GM21576 (cell line): ENCODE data around the gene POP5.

Experiments
- ATAC-seq: cut with Tn5 transposase; IDR thresholded peaks from one replicate; pipeline ENCODE4 v1.9.1; 2021; ENCODE audit warnings: mild to moderate bottlenecking, moderate library complexity; ENCODE audit not compliant: unreplicated experiment

The POP5 gene

GRCh38 chr12:120590741-120591407 lies 9.7 kb upstream of the POP5 start:
- ATAC-seq, result no peak

- ATAC-seq, result no peak
These were observed 8.0 kb upstream of the POP5 start for GRCh38 chr12:120588948-120589930.

GRCh38 chr12:120588371-120588770 lies 7.2 kb upstream of the POP5 start:
- ATAC-seq, result no peak

GRCh38 chr12:120586860-120587259 lies 5.7 kb upstream of the POP5 start:
- ATAC-seq, result no peak

- no peak for ATAC-seq
These were observed 5.0 kb upstream of the POP5 start for GRCh38 chr12:120586206-120586605.

GRCh38 chr12:120584343-120585149 lies 3.3 kb upstream of the POP5 start:
- no peak for ATAC-seq

- no peak for ATAC-seq
These were observed 2.4 kb upstream of the POP5 start for GRCh38 chr12:120583478-120584030.

GRCh38 chr12:120581998-120582397 lies 796 bp upstream of the POP5 start:
- no peak for ATAC-seq

GRCh38 chr12:120579179-120579578 lies 2.0 kb downstream of the POP5 start:
- ATAC-seq, result no peak

GRCh38 chr12:120574106-120574505 lies 7.1 kb downstream of the POP5 start:
- no peak for ATAC-seq

GRCh38 chr12:120573560-120573959 lies 7.6 kb downstream of the POP5 start:
- ATAC-seq, result no peak

GRCh38 chr12:120571299-120571698 lies 9.9 kb downstream of the POP5 start:
- ATAC-seq, result no peak

- no peak for ATAC-seq
These were observed 17.7 kb downstream of the POP5 start for GRCh38 chr12:120563495-120563894.

- ATAC-seq, result no peak
These were observed 18.3 kb downstream of the POP5 start for GRCh38 chr12:120562906-120563305.

- no peak for ATAC-seq
These were observed 23.6 kb downstream of the POP5 start for GRCh38 chr12:120557589-120557988.

- ATAC-seq, result no peak
These were observed 26.5 kb downstream of the POP5 start for GRCh38 chr12:120554678-120555077.

- ATAC-seq, result no peak
These were observed 35.2 kb downstream of the POP5 start for GRCh38 chr12:120546050-120546386.

- no peak for ATAC-seq
These were observed 36.5 kb downstream of the POP5 start for GRCh38 chr12:120544691-120545090.

GRCh38 chr12:120542166-120542565 lies 39.0 kb downstream of the POP5 start:
- no peak for ATAC-seq

- ATAC-seq, result no peak
These were observed 40.8 kb downstream of the POP5 start for GRCh38 chr12:120540445-120540844.

GRCh38 chr12:120539303-120539702 lies 41.9 kb downstream of the POP5 start:
- ATAC-seq, result no peak
